HG03135 (cell line): ENCODE measurements around the gene GAD2.

ENCODE experiments used
- ATAC-seq: cut with Tn5 transposase; IDR thresholded peaks from one replicate; pipeline ENCODE4 v1.9.1; 2021; ENCODE audit warnings: mild to moderate bottlenecking, moderate library complexity; ENCODE audit not compliant: unreplicated experiment

The GAD2 gene

GRCh38 chr10:26221541-26221940, 5.0 kb downstream of the GAD2 start:
- ATAC-seq = no peak

DNA sequence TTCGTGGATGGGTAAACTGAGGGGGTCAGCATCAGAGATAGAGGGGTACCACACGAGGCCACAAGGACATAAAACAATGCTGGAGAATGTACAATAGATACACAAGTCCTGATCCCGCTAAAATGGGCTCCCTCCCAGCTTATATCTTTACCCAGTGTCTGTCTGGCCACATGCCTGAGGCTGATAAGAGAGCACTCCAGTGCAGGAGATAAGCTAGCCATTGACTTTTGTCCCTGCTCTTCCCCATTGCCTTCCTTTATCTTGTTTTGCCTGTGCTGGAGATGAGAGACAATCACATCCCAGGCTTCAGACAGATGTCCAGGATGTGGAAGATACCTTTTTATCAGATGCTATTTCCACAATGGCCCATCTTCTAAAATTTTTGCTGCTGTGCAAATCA, 6.0 kb downstream of the GAD2 start:
- ATAC-seq = no peak

- ATAC-seq = no peak
Observed at GRCh38 chr10:26225322-26225721, 8.7 kb downstream of the GAD2 start.

DNA sequence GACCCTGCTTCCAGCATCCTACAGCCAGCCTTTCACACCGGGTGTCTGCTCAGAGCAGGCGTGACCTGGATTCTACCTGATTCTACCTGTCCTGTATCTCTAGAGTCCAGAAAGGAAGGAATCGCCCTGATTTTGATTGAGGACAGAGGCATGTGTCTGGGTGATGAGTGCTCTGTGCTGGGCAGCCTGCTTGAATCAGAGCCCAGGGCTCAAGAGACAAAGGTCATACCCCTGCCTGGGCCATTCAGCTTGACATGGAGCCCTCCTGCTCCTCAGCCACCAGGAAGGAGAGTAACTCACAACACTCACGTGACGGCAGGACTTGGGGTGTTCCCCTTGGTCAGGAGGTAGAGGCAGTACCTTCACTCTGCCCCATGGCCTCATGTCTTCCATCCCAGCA, 11.2 kb downstream of the GAD2 start:
- ATAC-seq = no peak

DNA sequence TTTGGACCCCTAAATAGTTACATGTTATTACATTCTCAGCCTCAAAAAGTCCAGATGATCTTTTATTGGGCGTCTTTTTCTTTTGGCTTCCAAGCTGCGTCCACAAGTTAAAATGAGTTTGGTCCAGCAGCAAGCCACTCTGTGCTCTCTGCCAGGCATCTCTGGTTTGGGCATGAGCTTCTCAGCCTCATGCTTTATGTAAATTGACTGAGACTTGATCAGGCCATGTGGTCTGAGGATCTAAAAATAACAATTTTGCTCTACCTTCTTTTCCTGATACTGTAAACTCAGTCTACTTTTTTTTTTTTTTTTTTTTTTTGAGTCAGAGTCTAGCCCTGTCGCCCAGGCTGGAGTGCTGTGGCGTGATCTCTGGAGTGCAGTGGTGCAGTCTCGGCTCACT, 15.6 kb downstream of the GAD2 start:
- no peak for ATAC-seq

GRCh38 chr10:26235761-26236160, 19.2 kb downstream of the GAD2 start:
- no peak for ATAC-seq

- ATAC-seq = no peak
Observed at GRCh38 chr10:26238378-26238777, 21.8 kb downstream of the GAD2 start.

- ATAC-seq = no peak
Observed at GRCh38 chr10:26242706-26243350, 26.3 kb downstream of the GAD2 start.

DNA sequence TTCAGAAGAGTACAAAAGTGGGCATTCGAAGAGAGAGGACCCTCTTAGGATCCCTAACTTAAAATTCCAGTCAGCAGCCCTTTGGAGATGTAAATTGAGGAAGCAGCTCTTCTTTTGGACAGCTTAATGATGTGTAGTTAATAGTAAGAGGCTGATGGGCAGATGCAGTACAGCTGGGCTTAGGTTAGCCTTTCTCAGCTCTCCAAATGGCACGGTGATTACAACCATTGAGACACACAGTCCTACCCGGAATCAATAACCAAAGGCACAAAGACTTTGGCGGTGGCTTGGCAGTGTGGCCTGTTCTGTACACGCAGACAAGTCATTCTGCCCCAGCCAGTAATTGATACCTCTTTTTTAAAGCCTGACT, 26.8 kb downstream of the GAD2 start:
- ATAC-seq = no peak

- no peak for ATAC-seq
Observed at GRCh38 chr10:26249681-26250080, 33.1 kb downstream of the GAD2 start.

DNA sequence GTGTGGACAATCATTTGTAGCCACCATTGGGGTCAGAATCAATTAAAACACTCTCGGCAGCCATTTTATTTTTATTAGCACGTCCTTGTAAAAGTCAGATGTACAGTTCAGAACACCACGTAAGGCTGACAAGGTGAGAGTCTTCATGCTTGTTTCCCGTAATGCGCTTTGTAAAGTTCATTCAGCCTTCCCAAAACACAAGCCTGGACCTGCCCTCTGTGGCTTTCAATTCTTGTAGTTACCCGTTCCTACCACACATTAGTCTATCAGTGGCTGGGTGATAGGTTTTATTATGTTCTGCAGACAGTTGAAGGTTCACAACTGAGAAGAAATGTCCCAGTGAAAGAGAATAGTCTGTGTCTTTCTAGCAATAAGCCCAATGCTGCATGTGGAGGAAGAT, 35.4 kb downstream of the GAD2 start:
- no peak for ATAC-seq

DNA sequence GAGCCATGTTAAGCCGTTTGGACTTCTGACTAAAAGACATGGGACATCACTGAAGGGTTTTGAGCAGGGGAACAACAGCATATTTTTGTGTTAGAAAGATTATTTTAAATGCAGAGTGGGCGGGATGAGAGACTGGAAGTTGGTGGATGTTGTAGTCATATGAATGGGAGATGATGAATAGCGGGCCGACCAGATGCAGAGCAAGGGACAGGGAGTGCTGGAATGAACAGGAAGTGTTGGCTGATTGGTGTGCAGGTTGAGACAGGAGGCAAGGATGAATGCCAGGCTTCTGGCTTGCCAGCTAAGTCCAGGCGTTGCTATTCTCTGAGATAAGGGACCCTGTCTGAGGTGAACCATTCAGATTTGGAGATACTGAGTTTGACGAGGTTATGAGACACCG, 38.0 kb downstream of the GAD2 start:
- no peak for ATAC-seq

GRCh38 chr10:26259341-26259740, 42.8 kb downstream of the GAD2 start:
- ATAC-seq = no peak

DNA sequence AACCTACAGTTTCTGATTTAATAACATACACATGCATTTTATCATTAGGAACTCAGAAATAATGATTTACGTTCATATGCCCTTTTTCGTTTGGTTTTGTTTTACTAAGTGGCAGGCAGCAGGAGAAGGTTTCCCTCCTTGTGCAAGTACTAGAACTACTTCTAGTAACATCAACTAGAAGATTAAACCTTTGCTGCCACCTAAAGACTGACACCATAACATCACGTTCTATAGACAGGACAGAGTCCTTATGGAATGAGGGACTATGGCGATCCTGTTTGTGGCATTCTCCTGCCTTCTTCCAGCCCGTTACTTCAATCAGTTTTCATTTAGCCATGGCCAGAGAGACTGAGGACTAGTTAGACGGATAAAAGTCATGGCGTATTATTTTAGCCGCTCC, 53.2 kb downstream of the GAD2 start:
- ATAC-seq = no peak

GRCh38 chr10:26274391-26274790, 57.8 kb downstream of the GAD2 start:
- no peak for ATAC-seq

- no peak for ATAC-seq
Observed at GRCh38 chr10:26278295-26278694, 61.7 kb downstream of the GAD2 start.

DNA sequence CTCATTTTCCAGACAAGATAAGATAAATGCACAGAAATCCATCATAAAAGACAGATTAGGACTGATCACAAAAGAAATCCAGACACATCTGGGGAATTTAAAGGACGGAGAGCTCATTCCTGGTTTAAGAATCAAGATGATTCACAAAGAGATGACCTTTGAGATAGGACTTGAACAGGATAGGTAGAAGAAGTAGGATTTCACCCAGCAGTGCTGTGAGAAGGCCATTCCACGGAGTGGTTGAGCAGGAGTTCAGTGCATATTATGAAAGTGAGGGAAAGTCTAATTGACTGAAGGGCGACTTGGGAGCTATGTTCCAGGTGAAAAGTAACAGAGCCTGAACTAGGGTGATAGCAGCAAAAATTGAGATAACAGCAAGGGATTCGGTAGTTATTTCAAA, 73.7 kb downstream of the GAD2 start:
- no peak for ATAC-seq

DNA sequence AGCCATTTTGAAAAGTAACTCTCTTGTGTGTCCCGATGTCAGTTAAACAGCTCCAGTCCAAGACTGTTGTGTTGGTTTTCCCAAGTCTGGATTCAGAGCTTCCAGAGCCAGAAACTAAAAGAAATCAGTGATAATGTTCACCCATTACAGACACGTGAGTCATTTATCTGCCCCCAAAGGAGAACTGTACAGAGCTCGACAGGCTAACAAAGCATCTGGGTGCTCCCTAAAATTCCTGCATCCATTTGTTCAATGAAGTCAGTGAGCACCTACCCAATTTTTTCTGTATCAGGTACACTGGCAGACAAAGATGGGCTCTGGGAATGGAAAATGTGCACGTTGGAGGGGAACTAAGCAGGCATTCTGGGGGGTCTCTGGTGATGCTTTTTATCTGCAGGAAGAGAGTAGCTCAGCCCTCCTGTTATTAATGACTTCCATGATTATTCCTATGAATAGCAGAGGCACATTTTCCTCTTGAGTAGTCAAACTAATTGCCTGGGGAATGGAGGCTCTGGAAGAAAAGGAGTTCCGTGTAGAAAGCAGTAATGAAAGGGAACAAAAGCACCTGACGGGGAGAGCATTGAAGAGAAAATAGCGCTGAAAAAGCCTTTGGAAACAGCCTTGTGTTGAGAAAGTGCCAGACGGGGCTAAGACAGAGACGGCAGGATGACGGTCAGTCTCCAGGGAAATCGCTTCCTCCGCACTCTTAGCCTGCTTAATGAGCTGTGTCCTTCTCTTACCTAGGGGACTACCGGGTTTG, 75.3 kb downstream of the GAD2 start:
- ATAC-seq = no peak

- ATAC-seq = no peak
Observed at GRCh38 chr10:26296360-26296759, 79.8 kb downstream of the GAD2 start.

GRCh38 chr10:26300001-26300400, 83.4 kb downstream of the GAD2 start:
- ATAC-seq = no peak

- no peak for ATAC-seq
Observed at GRCh38 chr10:26303366-26303765, 86.8 kb downstream of the GAD2 start.

GRCh38 chr10:26310361-26310760, 93.8 kb downstream of the GAD2 start:
- ATAC-seq = no peak
